HEK293 (cell line): ENCODE results near the gene RPL10A.
A peak's percentile ranks its signal among the peaks of the same experiment; 100 is the strongest.

Experiments
- ZNF10 ChIP-seq: fragments of 450-650 bp; formaldehyde crosslinking; IDR thresholded peaks from 2 replicates; pipeline ENCODE4 v1.5.1; 2017; ENCODE audit warnings: missing biosample characterization, missing genetic modification characterization
- ZNF274 ChIP-seq, 2 experiments: fragments of 200-500 bp in 1 of 2; fragments of 450-650 bp in 1 of 2; sonication (Bioruptor generic) in 1 of 2; formaldehyde crosslinking in 1 of 2; IDR thresholded peaks; 2 replicates each; pipeline versions ENCODE4 v1.5.1 to v1.6.1; 2014 to 2016; ENCODE audit warnings: borderline replicate concordance in 1 of 2, inconsistent platforms in 1 of 2, low read length in 1 of 2, missing biosample characterization in 1 of 2, missing genetic modification characterization in 1 of 2
- ZNF423 ChIP-seq: fragments of 450-650 bp; formaldehyde crosslinking; IDR thresholded peaks from 2 replicates; pipeline ENCODE4 v1.5.1; 2016; ENCODE audit warnings: missing biosample characterization, missing genetic modification characterization
- ZNF639 ChIP-seq: fragments of 450-650 bp; formaldehyde crosslinking; IDR thresholded peaks from 2 replicates; pipeline ENCODE4 v1.5.1; 2016; ENCODE audit warnings: missing biosample characterization, missing genetic modification characterization
- TF ChIP-seq, protein P1 (sequence below): fragments of 450-650 bp; formaldehyde crosslinking; IDR thresholded peaks from 2 replicates; pipeline ENCODE4 v1.5.1; 2016; ENCODE audit warnings: missing biosample characterization, missing genetic modification characterization

DNA sequence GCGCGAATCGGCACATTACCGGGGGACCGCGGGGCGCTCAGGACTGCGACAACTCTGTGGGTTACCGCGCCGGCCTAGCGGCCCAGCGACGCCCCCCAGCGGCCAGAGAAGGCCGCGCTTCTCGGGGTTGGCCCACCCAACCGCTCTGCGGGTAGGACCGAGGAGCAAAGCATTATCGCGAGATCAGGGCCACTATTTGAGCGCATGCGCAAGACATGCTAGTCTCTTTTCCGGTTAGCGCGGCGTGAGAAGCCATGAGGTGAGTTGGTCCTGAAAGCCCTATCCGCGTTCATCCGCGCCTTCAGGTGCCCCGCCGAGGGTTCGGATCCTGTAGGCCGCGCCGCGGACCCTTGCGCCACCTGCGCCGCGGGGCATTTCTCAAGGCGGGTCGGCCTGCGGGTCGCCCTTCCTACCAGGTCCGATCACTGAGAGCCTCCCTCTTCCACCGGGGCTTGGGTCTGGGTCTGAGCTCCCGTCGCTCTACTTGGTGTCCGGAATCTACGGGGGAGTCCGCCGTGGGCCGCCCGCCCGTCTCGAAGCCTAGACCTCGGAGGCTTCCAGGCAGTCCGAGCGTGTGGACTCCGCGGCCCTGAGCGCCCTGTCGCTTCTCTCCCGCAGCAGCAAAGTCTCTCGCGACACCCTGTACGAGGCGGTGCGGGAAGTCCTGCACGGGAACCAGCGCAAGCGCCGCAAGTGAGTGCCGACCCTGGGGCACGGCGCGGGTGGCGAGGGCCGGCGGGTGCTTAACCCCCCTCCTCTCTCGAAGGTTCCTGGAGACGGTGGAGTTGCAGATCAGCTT lies at the start of gene RPL10A:
- TF ChIP-seq, protein P1, sequence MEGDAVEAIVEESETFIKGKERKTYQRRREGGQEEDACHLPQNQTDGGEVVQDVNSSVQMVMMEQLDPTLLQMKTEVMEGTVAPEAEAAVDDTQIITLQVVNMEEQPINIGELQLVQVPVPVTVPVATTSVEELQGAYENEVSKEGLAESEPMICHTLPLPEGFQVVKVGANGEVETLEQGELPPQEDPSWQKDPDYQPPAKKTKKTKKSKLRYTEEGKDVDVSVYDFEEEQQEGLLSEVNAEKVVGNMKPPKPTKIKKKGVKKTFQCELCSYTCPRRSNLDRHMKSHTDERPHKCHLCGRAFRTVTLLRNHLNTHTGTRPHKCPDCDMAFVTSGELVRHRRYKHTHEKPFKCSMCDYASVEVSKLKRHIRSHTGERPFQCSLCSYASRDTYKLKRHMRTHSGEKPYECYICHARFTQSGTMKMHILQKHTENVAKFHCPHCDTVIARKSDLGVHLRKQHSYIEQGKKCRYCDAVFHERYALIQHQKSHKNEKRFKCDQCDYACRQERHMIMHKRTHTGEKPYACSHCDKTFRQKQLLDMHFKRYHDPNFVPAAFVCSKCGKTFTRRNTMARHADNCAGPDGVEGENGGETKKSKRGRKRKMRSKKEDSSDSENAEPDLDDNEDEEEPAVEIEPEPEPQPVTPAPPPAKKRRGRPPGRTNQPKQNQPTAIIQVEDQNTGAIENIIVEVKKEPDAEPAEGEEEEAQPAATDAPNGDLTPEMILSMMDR, result peak; percentile 99
- no peak for TF ChIP-seq ZNF274 (IDR thresholded peaks at IDR 0.05; ENCODE audit: low read length)
- TF ChIP-seq ZNF274 (tag by site-specific recombination; IDR thresholded peaks at IDR 0.05; ENCODE audit: borderline replicate concordance), result no peak
- peak; percentile 82; the same call in 1 of the 2 replicates for TF ChIP-seq ZNF639 (tag by site-specific recombination)
- TF ChIP-seq ZNF10 (tag by site-specific recombination), result no peak
- no peak for TF ChIP-seq ZNF423 (tag by site-specific recombination)
